Measurements from ENCODE around the gene SUCO. TPM values are rescaled to one million over a fixed set of nuclear protein-coding genes. Genes with fewer than 3 reads are reported as not detected.

The SUCO gene
- total RNA-seq, 1 experiment from 2014 or later = 37.4 TPM

DNA sequence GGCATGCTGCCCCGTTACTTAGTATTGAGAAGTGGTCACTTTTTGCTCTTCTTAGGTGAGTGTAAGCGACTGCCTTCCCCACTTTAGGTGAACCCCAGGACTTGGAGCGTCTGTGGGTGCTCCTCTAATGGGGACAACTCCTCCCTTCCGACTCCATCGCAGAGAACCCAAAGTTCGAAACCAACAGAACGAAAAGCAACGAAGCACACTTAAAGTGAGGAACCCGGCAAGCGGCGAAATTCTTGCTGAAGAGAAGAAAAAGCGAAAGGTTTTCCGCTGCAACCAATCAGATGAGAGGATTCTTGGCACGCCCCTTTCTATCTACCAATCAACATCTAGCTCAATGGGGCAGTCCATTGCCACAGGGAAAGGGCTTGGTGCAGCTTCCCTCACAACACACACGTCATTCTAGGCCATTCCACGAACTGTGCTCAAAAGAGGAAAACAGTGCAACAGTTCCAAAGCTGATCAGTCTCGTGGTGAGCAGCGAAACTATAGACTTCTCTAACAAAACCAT lies 709 bp upstream of the SUCO start:
- POLR2A ChIA-PET = interaction anchor here (0.6 to 1.5 kb wide), 14 partner anchors 10 to 1634 kb away, joined by 3 to 8 read pairs (median 4); no protein-coding TSS in a partner anchor
- peaks cover 4% of the 10 kb centered on the region; the same call in 1 of the 2 replicates for H3K36me3 Mint-ChIP-seq
- no peaks in the 10 kb centered on the region for H3K9me3 Mint-ChIP-seq
- CTCF ChIA-PET = interaction anchor here (0.7 to 1.5 kb wide), 7 partner anchors 53 to 195 kb away, joined by 3 to 11 read pairs (median 4); no protein-coding TSS in a partner anchor
- peaks cover 24% of the 10 kb centered on the region for H3K27me3 Mint-ChIP-seq (ENCODE audit: low read depth)
- H3K4me1 Mint-ChIP-seq = peaks cover 36% of the 10 kb centered on the region
- peak overlapping the region; percentile 100 for H3K4me3 Mint-ChIP-seq
- DNase-seq (ENCODE audit: low spot score) (peak; percentile 75), ATAC-seq (peak; percentile 71)
- peak; percentile 3; the same call in 1 of the 2 replicates for TF ChIP-seq FOXK1 (CRISPR knock-in tag; IDR thresholded peaks at IDR 0.05)
- peak; percentile 75 for TF ChIP-seq NFYB (CRISPR knock-in tag; conservative IDR thresholded peaks at IDR 0.05; ENCODE audit: low read depth)
- peak; percentile 41; the same call in 1 of the 2 replicates for TF ChIP-seq ETV6 (CRISPR knock-in tag; IDR thresholded peaks at IDR 0.05)
- TF ChIP-seq HMGA2 (CRISPR knock-in tag; IDR thresholded peaks at IDR 0.05) = no peak
- H3K27ac Mint-ChIP-seq = peak overlapping the region; percentile 100

DNA sequence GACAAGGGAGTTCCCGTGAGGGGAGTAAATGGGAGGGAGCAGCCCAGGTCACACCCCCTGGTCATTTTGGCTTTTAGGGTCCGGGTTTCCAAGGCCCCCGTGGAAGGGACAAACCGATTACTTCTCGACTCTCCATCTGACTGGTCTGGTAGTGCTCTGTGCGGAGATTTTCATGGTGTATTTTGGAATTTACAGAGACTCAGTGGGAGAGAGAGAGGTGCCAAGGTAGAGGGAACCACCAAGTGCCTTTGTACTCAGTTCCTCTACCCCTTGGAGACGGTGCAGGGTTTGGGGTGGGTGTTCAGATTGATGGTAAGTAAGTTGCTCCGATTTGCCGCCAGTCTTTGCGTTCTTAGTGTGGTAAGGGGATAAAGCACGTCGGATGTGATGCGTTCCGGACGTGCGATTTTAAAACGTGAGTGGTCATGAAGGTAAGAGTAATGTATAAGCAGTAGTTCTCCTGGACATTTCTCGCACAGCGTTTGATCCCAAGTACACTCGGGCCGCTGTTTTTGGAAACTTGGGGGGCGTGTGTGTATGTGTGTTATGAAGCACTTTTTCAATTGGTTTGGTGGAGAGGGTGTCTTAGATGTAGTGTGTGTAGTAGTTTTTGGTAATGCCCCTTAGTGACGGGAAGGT lies 682 bp downstream of the SUCO start:
- ChIA-PET POLR2A (interaction anchor here (1.0 to 1.5 kb wide), 3 partner anchors 12 to 171 kb away, joined by 3 to 6 read pairs (median 4); no protein-coding TSS in a partner anchor), CTCF (interaction anchor here (1.5 kb wide), 2 partner anchors 54 to 186 kb away, joined by 3 to 7 read pairs; no protein-coding TSS in a partner anchor)
- peak overlapping the region; percentile 100 for H3K4me3 Mint-ChIP-seq
- no peak for DNase-seq (ENCODE audit: low spot score)
- H3K4me1 Mint-ChIP-seq = peaks cover 48% of the 10 kb centered on the region
- peaks cover 4% of the 10 kb centered on the region; the same call in 1 of the 2 replicates for H3K36me3 Mint-ChIP-seq
- TF ChIP-seq KAT7 (CRISPR knock-in tag; IDR thresholded peaks at IDR 0.05; ENCODE audit: borderline replicate concordance) = no peak
- no peak for TF ChIP-seq FOXP1 (CRISPR knock-in tag; IDR thresholded peaks at IDR 0.05; ENCODE audit: borderline replicate concordance)
- TF ChIP-seq NFE2L1 (CRISPR knock-in tag; IDR thresholded peaks at IDR 0.05) = peak; percentile 30; the same call in 1 of the 2 replicates
- TF ChIP-seq, protein P1, sequence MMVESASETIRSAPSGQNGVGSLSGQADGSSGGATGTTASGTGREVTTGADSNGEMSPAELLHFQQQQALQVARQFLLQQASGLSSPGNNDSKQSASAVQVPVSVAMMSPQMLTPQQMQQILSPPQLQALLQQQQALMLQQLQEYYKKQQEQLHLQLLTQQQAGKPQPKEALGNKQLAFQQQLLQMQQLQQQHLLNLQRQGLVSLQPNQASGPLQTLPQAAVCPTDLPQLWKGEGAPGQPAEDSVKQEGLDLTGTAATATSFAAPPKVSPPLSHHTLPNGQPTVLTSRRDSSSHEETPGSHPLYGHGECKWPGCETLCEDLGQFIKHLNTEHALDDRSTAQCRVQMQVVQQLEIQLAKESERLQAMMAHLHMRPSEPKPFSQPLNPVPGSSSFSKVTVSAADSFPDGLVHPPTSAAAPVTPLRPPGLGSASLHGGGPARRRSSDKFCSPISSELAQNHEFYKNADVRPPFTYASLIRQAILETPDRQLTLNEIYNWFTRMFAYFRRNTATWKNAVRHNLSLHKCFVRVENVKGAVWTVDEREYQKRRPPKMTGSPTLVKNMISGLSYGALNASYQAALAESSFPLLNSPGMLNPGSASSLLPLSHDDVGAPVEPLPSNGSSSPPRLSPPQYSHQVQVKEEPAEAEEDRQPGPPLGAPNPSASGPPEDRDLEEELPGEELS (CRISPR knock-in tag; IDR thresholded peaks at IDR 0.05) = no peak
- TF ChIP-seq FOXJ3 (CRISPR knock-in tag; IDR thresholded peaks at IDR 0.05; ENCODE audit: borderline replicate concordance) = no peak
- no peak; the same call in 1 of the 2 replicates for ATAC-seq
- peaks cover 23% of the 10 kb centered on the region for H3K27me3 Mint-ChIP-seq (ENCODE audit: low read depth)
- peak overlapping the region; percentile 99 for H3K27ac Mint-ChIP-seq
- H3K9me3 Mint-ChIP-seq = no peaks in the 10 kb centered on the region

DNA sequence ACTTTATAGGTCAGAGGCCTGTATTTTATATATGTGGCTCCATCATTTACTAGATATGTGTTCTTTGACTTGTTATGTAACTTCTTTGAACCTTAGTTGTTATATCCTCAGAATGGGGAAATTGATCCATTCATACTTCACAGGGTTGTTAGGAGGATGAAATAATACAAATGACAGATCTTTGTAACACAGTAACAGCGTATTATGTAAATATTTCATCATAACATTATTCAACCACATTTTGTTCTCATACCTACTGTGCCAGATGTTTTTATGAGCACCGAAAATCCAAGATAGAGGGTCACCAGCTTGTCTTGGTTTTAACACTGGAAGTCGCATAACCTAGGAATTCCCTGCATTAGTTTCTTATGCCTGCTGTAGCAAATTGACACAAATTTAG lies 3.3 kb downstream of the SUCO start:
- Mint-ChIP-seq H3K4me3 (no peak overlapping the region), H3K4me1 (peaks cover 64% of the 10 kb centered on the region), H3K36me3 (peaks cover 4% of the 10 kb centered on the region; the same call in 1 of the 2 replicates), H3K27ac (peak overlapping the region; percentile 34; the same call in 1 of the 2 replicates), H3K9me3 (no peaks in the 10 kb centered on the region), H3K27me3 (ENCODE audit: low read depth) (peaks cover 3% of the 10 kb centered on the region; the same call in 1 of the 2 replicates)
- no peak for DNase-seq (ENCODE audit: low spot score)
- ChIA-PET POLR2A (no interaction called here), CTCF (no interaction called here)
- TF ChIP-seq ZNF138 (CRISPR knock-in tag; conservative IDR thresholded peaks at IDR 0.05) (no peak), OVOL2 (CRISPR knock-in tag; IDR thresholded peaks at IDR 0.05; ENCODE audit: borderline replicate concordance) (no peak), GRHL2 (CRISPR knock-in tag; IDR thresholded peaks at IDR 0.05; ENCODE audit: insufficient replicate concordance, severe bottlenecking) (no peak), PRRX2 (CRISPR knock-in tag; IDR thresholded peaks at IDR 0.05) (no peak)
- TF ChIP-seq, protein P2, sequence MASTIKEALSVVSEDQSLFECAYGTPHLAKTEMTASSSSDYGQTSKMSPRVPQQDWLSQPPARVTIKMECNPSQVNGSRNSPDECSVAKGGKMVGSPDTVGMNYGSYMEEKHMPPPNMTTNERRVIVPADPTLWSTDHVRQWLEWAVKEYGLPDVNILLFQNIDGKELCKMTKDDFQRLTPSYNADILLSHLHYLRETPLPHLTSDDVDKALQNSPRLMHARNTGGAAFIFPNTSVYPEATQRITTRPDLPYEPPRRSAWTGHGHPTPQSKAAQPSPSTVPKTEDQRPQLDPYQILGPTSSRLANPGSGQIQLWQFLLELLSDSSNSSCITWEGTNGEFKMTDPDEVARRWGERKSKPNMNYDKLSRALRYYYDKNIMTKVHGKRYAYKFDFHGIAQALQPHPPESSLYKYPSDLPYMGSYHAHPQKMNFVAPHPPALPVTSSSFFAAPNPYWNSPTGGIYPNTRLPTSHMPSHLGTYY (CRISPR knock-in tag; IDR thresholded peaks at IDR 0.05) = no peak
- TF ChIP-seq, protein P3, sequence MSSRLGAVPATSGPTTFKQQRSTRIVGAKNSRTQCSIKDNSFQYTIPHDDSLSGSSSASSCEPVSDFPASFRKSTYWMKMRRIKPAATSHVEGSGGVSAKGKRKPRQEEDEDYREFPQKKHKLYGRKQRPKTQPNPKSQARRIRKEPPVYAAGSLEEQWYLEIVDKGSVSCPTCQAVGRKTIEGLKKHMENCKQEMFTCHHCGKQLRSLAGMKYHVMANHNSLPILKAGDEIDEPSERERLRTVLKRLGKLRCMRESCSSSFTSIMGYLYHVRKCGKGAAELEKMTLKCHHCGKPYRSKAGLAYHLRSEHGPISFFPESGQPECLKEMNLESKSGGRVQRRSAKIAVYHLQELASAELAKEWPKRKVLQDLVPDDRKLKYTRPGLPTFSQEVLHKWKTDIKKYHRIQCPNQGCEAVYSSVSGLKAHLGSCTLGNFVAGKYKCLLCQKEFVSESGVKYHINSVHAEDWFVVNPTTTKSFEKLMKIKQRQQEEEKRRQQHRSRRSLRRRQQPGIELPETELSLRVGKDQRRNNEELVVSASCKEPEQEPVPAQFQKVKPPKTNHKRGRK (CRISPR knock-in tag; IDR thresholded peaks at IDR 0.05; ENCODE audit: borderline replicate concordance) = no peak
- TF ChIP-seq, protein P4, sequence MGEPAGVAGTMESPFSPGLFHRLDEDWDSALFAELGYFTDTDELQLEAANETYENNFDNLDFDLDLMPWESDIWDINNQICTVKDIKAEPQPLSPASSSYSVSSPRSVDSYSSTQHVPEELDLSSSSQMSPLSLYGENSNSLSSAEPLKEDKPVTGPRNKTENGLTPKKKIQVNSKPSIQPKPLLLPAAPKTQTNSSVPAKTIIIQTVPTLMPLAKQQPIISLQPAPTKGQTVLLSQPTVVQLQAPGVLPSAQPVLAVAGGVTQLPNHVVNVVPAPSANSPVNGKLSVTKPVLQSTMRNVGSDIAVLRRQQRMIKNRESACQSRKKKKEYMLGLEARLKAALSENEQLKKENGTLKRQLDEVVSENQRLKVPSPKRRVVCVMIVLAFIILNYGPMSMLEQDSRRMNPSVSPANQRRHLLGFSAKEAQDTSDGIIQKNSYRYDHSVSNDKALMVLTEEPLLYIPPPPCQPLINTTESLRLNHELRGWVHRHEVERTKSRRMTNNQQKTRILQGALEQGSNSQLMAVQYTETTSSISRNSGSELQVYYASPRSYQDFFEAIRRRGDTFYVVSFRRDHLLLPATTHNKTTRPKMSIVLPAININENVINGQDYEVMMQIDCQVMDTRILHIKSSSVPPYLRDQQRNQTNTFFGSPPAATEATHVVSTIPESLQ (CRISPR knock-in tag; IDR thresholded peaks at IDR 0.05) = no peak
- no peak for ATAC-seq

Measured in WTC11 (cell line).